ENCODE results near the gene FBXO10.
A peak's percentile ranks its signal among the peaks of the same experiment; 100 is the strongest.

Gene FBXO10

DNA sequence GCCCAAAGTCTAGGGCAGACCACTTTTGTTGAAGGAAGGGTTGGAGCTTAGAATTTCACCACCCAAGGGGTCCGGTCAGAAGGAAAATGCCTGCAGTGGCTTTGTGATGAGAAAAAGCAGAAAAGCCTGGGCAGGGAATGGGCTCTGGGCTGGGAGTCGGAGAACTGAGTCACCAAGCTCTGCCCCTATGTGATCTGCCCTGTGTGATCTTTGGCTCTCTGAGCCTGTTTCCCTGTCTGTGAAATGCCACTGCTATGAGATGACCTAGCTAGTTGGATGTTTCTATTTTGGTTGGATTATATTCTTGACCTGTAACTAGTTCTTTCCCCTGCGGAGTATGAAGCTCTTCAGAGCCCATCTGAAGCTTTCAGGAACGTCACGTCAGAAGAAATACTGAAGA lies 80.6 kb downstream of the FBXO10 start:
- DNase-seq (ENCODE audit: low spot score) (no peak), ATAC-seq (ENCODE audit: low read depth) (no peak)
- Histone ChIP-seq H3K9me3 (ENCODE audit: severe bottlenecking) (no peaks in the 10 kb centered on the region), H3K27ac (ENCODE audit: poor library complexity, severe bottlenecking) (no peak overlapping the region), H3K4me1 (ENCODE audit: insufficient read depth, poor library complexity, severe bottlenecking) (no peaks in the 10 kb centered on the region), H3K27me3 (ENCODE audit: insufficient read depth, poor library complexity, severe bottlenecking) (no peaks in the 10 kb centered on the region), H3K4me3 (ENCODE audit: severe bottlenecking) (no peak overlapping the region), H3K36me3 (ENCODE audit: low read depth) (peaks cover 93% of the 10 kb centered on the region)
- TF ChIP-seq, protein P1, sequence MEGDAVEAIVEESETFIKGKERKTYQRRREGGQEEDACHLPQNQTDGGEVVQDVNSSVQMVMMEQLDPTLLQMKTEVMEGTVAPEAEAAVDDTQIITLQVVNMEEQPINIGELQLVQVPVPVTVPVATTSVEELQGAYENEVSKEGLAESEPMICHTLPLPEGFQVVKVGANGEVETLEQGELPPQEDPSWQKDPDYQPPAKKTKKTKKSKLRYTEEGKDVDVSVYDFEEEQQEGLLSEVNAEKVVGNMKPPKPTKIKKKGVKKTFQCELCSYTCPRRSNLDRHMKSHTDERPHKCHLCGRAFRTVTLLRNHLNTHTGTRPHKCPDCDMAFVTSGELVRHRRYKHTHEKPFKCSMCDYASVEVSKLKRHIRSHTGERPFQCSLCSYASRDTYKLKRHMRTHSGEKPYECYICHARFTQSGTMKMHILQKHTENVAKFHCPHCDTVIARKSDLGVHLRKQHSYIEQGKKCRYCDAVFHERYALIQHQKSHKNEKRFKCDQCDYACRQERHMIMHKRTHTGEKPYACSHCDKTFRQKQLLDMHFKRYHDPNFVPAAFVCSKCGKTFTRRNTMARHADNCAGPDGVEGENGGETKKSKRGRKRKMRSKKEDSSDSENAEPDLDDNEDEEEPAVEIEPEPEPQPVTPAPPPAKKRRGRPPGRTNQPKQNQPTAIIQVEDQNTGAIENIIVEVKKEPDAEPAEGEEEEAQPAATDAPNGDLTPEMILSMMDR (IDR thresholded peaks at IDR 0.05; ENCODE audit: poor library complexity, severe bottlenecking): no peak

DNA sequence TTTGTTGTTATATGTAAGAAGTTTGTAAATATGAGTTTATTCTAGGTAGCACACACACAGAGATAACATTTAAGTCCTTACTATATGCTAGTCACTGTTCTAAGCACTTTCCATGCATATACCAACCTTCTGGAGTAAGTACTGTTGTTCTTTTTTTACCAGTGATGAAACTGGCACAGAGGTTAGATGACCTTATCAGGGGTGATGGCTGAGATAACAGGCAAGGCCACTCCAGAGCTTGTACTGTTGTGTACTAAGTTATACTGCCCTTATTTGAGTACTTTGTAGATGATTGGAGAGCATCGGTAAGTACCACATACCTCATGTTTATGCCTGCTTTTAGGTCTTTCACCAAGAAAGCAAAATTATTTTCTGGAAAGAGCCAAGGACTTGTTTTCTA lies 84.2 kb downstream of the FBXO10 start:
- ATAC-seq (ENCODE audit: low read depth): no peak
- Histone ChIP-seq H3K9me3 (ENCODE audit: severe bottlenecking) (no peaks in the 10 kb centered on the region), H3K36me3 (ENCODE audit: low read depth) (peaks cover 90% of the 10 kb centered on the region)

DNA sequence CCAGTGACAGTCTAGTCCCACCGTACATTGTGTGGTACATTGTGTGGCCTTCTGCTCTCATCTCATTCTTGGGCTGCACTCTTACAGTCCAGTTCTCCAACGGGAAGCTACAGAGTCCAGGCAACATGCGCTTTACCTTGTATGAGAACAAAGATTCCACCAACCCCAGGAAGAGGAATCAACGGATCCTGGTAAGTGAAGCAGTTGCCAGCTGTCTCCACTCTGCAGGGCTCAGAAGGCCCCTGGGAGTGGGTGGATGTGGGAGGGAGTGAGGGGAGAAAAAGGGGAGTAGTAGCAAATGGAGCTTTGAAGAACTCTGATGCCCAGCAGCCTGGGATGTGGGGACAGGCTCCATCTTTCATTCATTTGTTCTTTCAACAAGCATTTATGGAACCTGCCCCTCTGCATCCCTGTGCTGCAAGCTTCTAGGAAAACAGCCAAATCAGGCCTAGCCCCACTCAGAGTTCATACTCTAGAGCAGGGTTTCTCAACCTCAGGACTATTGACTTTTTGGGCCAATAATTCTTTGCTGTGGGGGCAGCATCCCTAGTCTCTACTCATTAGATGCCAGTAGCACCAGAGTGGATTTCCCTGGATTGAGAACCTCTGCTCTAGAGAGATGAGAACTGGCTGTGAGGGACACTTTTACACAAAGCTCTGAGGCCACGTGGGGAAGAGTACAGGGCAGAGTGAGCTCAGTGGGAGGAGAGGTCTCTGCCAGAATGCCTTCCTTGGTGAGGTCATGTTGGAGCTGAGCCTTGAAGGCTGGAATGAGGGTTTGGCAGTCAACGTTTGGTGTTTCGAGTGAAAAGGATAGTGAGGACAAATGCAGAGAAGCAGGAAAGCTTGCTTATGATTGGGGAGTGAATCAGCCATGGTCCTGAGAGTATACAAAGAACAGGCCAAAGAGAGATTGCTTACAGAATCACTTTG lies 89.3 kb downstream of the FBXO10 start:
- peak; percentile 24; the same call in 1 of the 3 replicates for ATAC-seq (ENCODE audit: low read depth)
- H3K4me3 ChIP-seq (ENCODE audit: severe bottlenecking): peak overlapping the region; percentile 58
- H3K9me3 ChIP-seq (ENCODE audit: severe bottlenecking): no peaks in the 10 kb centered on the region
- H3K36me3 ChIP-seq (ENCODE audit: low read depth): peaks cover 42% of the 10 kb centered on the region
- DNase-seq (ENCODE audit: low spot score): no peak
- no peaks in the 10 kb centered on the region for H3K4me1 ChIP-seq (ENCODE audit: insufficient read depth, poor library complexity, severe bottlenecking)
- H3K27ac ChIP-seq (ENCODE audit: poor library complexity, severe bottlenecking): peak overlapping the region; percentile 56
- no peaks in the 10 kb centered on the region for H3K27me3 ChIP-seq (ENCODE audit: insufficient read depth, poor library complexity, severe bottlenecking)
- TF ChIP-seq, protein P1 (IDR thresholded peaks at IDR 0.05; ENCODE audit: poor library complexity, severe bottlenecking): no peak

More for the DNA sequence above, 84.2 kb downstream of the FBXO10 start:
- no peak for DNase-seq (ENCODE audit: low spot score)
- no peaks in the 10 kb centered on the region for H3K4me1 ChIP-seq (ENCODE audit: insufficient read depth, poor library complexity, severe bottlenecking)
- no peaks in the 10 kb centered on the region for H3K27me3 ChIP-seq (ENCODE audit: insufficient read depth, poor library complexity, severe bottlenecking)
- TF ChIP-seq, protein P1 (IDR thresholded peaks at IDR 0.05; ENCODE audit: poor library complexity, severe bottlenecking): no peak
- H3K27ac ChIP-seq (ENCODE audit: poor library complexity, severe bottlenecking): no peak overlapping the region
- no peak overlapping the region for H3K4me3 ChIP-seq (ENCODE audit: severe bottlenecking)

DNA sequence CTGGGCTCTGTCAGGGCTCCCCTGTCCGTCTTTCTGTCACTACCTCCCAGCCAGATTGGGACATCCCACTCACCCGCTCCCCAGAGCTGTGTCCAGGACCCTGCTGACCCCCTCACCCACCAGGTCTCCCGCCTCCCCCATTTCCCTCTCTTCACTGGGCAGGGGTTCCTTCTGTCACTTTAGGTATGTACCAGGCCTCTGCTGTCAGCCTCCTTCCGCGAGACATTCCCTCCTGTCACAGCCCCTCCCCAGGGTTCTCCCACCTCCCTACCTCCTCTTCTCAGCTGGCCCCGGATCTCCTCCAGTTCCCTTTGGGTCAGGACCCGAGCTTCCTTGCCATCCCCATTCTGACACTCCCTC lies 89.9 kb downstream of the FBXO10 start:
- Histone ChIP-seq H3K9me3 (ENCODE audit: severe bottlenecking) (no peaks in the 10 kb centered on the region), H3K4me3 (ENCODE audit: severe bottlenecking) (peak overlapping the region; percentile 58), H3K27ac (ENCODE audit: poor library complexity, severe bottlenecking) (peak overlapping the region; percentile 56), H3K36me3 (ENCODE audit: low read depth) (peaks cover 36% of the 10 kb centered on the region), H3K4me1 (ENCODE audit: insufficient read depth, poor library complexity, severe bottlenecking) (no peaks in the 10 kb centered on the region), H3K27me3 (ENCODE audit: insufficient read depth, poor library complexity, severe bottlenecking) (no peaks in the 10 kb centered on the region)
- DNase-seq (ENCODE audit: low spot score) (no peak), ATAC-seq (ENCODE audit: low read depth) (no peak)
- TF ChIP-seq, protein P1 (IDR thresholded peaks at IDR 0.05; ENCODE audit: poor library complexity, severe bottlenecking): no peak
